Natural killer cell (primary cell): ENCODE results near the gene PHLPP1. TPM values are rescaled to one million over a fixed set of nuclear protein-coding genes. Genes with fewer than 3 reads are reported as not detected.

Source experiments
- ATAC-seq, 3 donors: fragments of 150-1000 bp in 2 of 3; fragments of 200-7000 bp in 1 of 3; cut with Tn5 transposase; 1 replicate in 1 of 3; 2 replicates in 2 of 3; pipeline ENCODE4 v1.10.0; 2021; ENCODE audit warnings: mild to moderate bottlenecking in 2 of 3, moderate library complexity in 2 of 3
- DNase-seq, 2 donors: peaks; one replicate each; pipeline versions ENCODE4 v3.0.0 to v3.0.0-alpha.2; 2013 to 2021; ENCODE audit warnings: mixed read lengths in 1 of 2
- H3K27ac ChIP-seq: one replicate; pipeline ENCODE4 v1.5.1; 2013; ENCODE audit warnings: mild to moderate bottlenecking, low read length
- H3K27me3 ChIP-seq: one replicate; pipeline ENCODE4 v1.6.1; 2013; ENCODE audit warnings: low read length; ENCODE audit not compliant: control insufficient read depth, insufficient read depth
- H3K36me3 ChIP-seq: one replicate; pipeline ENCODE4 v1.6.1; 2013; ENCODE audit warnings: low read length; ENCODE audit not compliant: control insufficient read depth, insufficient read depth
- H3K4me1 ChIP-seq: one replicate; pipeline ENCODE4 v1.6.1; 2013; ENCODE audit warnings: low read length; ENCODE audit not compliant: control insufficient read depth, insufficient read depth
- H3K4me3 ChIP-seq: one replicate; pipeline ENCODE4 v1.5.1; 2013; ENCODE audit warnings: low read length
- H3K9me3 ChIP-seq: one replicate; pipeline ENCODE4 v1.6.1; 2013; ENCODE audit warnings: low read length; ENCODE audit not compliant: control insufficient read depth, insufficient read depth
- H3K27ac Mint-ChIP-seq, 2 donors: one replicate each; pipeline ENCODE4 v1.8.0; 2022; ENCODE audit warnings: mild to moderate bottlenecking in 2 of 2, mixed read lengths in 2 of 2, moderate library complexity in 1 of 2
- H3K27me3 Mint-ChIP-seq, 2 donors: one replicate each; pipeline ENCODE4 v1.8.0; 2022; ENCODE audit warnings: low read depth in 2 of 2, mixed read lengths in 2 of 2
- H3K36me3 Mint-ChIP-seq: one replicate; pipeline ENCODE4 v1.8.0; 2022; ENCODE audit warnings: mixed read lengths
- H3K4me1 Mint-ChIP-seq, 2 donors: one replicate each; pipeline ENCODE4 v1.8.0; 2022; ENCODE audit warnings: mixed read lengths in 2 of 2
- H3K4me3 Mint-ChIP-seq: one replicate; pipeline ENCODE4 v1.8.0; 2022; ENCODE audit warnings: mild to moderate bottlenecking, moderate library complexity, mixed read lengths
- H3K9me3 Mint-ChIP-seq, 2 donors: one replicate each; pipeline ENCODE4 v1.8.0; 2022; ENCODE audit warnings: mixed read lengths in 2 of 2
- CTCF ChIP-seq: fragments of 200-600 bp; IDR thresholded peaks from one replicate; pipeline ENCODE4 v1.8.0; 2022; ENCODE audit warnings: antibody characterized with exemption
- WGBS: methylation state at CpG from one replicate; pipeline ENCODE4 v1.1.7; 2013; ENCODE audit warnings: missing lambda C conversion rate; ENCODE audit not compliant: insufficient coverage; 5-methylcytosine and 5-hydroxymethylcytosine counted together
- intact Hi-C: fragments of 100-400 bp; cut with micrococcal nuclease; formaldehyde crosslinking; loops from one replicate; pipeline ENCODE4 v1.14.2; 2022
- total RNA-seq, 4 donors: library from RNA; stranded (reverse); fragments of 120-200 nt in 1 of 4; gene quantifications; one replicate each; pipeline versions ENCODE4 v1.2.3 to v1.2.4, GENCODE V29; 2013 to 2022

PHLPP1 gene
- total RNA-seq, 3 donors from 2014 or later (not counting 1 experiment from before 2014, with no cell fraction given): 12.1 to 14.8 (median 12.2) TPM

- no peak for TF ChIP-seq CTCF
- intact Hi-C loops: no loop called here
- WGBS: 95% methylated on average over 9 of the region's 9 CpGs
- no peaks in the 10 kb centered on the region for H3K9me3 Mint-ChIP-seq
- no peaks in the 10 kb centered on the region for H3K36me3 ChIP-seq
- peaks cover 0 to 4% of the 10 kb centered on the region in 2 donors for H3K27me3 Mint-ChIP-seq
- no peak for DNase-seq
- no peaks in the 10 kb centered on the region for H3K4me1 ChIP-seq
- no peak overlapping the region for H3K4me3 Mint-ChIP-seq
- H3K27ac ChIP-seq: no peak overlapping the region
- ATAC-seq: no peak
- H3K4me1 Mint-ChIP-seq: no peaks in the 10 kb centered on the region
- no peak overlapping the region for H3K4me3 ChIP-seq
- no peaks in the 10 kb centered on the region for H3K27me3 ChIP-seq
- no peaks in the 10 kb centered on the region for H3K9me3 ChIP-seq
- no peaks in the 10 kb centered on the region for H3K36me3 Mint-ChIP-seq
- H3K27ac Mint-ChIP-seq: no peak overlapping the region
These were observed 36.4 kb upstream of the PHLPP1 start for GRCh38 chr18:62678847-62679485.

- no peaks in the 10 kb centered on the region for H3K4me1 ChIP-seq
- no peaks in the 10 kb centered on the region for H3K36me3 Mint-ChIP-seq
- DNase-seq (no peak), ATAC-seq (no peak)
- H3K4me1 Mint-ChIP-seq: no peaks in the 10 kb centered on the region
- H3K36me3 ChIP-seq: no peaks in the 10 kb centered on the region
- WGBS: 63% methylated on average over 2 of the region's 4 CpGs
- intact Hi-C loops: no loop called here
- no peak overlapping the region for H3K4me3 Mint-ChIP-seq
- H3K9me3 ChIP-seq: peaks cover 3% of the 10 kb centered on the region
- no peaks in the 10 kb centered on the region for H3K9me3 Mint-ChIP-seq
- TF ChIP-seq CTCF: no peak
- no peak overlapping the region for H3K27ac Mint-ChIP-seq
- H3K27me3 Mint-ChIP-seq: peaks cover 0 to 3% of the 10 kb centered on the region in 2 donors
- H3K27me3 ChIP-seq: no peaks in the 10 kb centered on the region
- no peak overlapping the region for H3K27ac ChIP-seq
- no peak overlapping the region for H3K4me3 ChIP-seq
These were observed 33.0 kb upstream of the PHLPP1 start for GRCh38 chr18:62682371-62682770.

- H3K27me3 ChIP-seq: no peaks in the 10 kb centered on the region
- H3K9me3 ChIP-seq: peaks cover 12% of the 10 kb centered on the region
- no peak overlapping the region for H3K4me3 ChIP-seq
- no peaks in the 10 kb centered on the region for H3K4me1 Mint-ChIP-seq
- H3K4me3 Mint-ChIP-seq: no peak overlapping the region
- WGBS: 90% methylated on average over 4 of the region's 4 CpGs
- H3K27ac Mint-ChIP-seq: no peak overlapping the region
- no peak for TF ChIP-seq CTCF
- DNase-seq: no peak
- ATAC-seq: no peak
- H3K36me3 Mint-ChIP-seq: peaks cover 7% of the 10 kb centered on the region
- peaks cover 5% of the 10 kb centered on the region in 2 donors for H3K9me3 Mint-ChIP-seq
- intact Hi-C loops: no loop called here
- H3K36me3 ChIP-seq: no peaks in the 10 kb centered on the region
- no peak overlapping the region for H3K27ac ChIP-seq
- H3K4me1 ChIP-seq: no peaks in the 10 kb centered on the region
- H3K27me3 Mint-ChIP-seq: peaks cover 0 to 3% of the 10 kb centered on the region in 2 donors
These were observed 31.4 kb upstream of the PHLPP1 start for GRCh38 chr18:62683935-62684334.

GRCh38 chr18:62688743-62689317 is 26.5 kb upstream of the PHLPP1 start:
- H3K4me3 ChIP-seq: no peak overlapping the region
- no peak overlapping the region for H3K27ac ChIP-seq
- Mint-ChIP-seq H3K4me3 (no peak overlapping the region), H3K27me3 (peaks cover 14 to 24% of the 10 kb centered on the region in 2 donors), H3K36me3 (peaks cover 7% of the 10 kb centered on the region), H3K9me3 (peaks cover 7 to 8% of the 10 kb centered on the region in 2 donors), H3K4me1 (no peaks in the 10 kb centered on the region), H3K27ac (no peak overlapping the region)
- no peaks in the 10 kb centered on the region for H3K27me3 ChIP-seq
- ATAC-seq: no peak
- intact Hi-C loops: no loop called here
- no peaks in the 10 kb centered on the region for H3K36me3 ChIP-seq
- WGBS: 89% methylated on average over 7 of the region's 7 CpGs
- TF ChIP-seq CTCF: no peak
- DNase-seq: no peak
- peaks cover 19% of the 10 kb centered on the region for H3K9me3 ChIP-seq
- H3K4me1 ChIP-seq: no peaks in the 10 kb centered on the region
